Measurements from ENCODE around the gene CYP11A1. TPM values are rescaled to one million over a fixed set of nuclear protein-coding genes. Genes with fewer than 3 reads are reported as not detected.

CYP11A1 gene
- total RNA-seq, 1 donor from 2014 or later: 0.80 TPM

DNA sequence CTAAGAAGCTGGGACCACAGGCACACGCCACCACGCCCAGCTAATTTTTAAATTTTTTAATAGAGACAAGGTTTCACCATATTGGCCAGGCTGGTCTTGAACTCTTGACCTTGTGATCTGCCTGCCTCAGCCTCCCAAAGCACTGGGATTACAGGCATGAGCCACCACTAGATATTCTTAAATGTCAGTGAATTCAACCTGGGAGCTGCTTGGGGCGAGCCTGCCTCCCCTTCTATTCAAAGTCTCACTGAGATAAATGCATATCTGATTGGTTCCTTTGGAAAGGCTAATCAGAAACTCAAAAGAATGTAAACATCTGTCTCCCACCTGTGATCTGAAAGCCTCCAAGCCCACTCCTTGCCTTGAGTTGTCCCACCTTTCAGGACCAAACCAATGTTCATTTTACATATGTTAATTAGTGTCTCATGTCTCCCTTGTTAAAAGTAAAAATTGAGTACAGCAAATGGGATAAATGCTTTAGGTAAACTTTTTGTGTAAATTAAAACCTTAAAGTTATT lies 15.0 kb downstream of the CYP11A1 start:
- no peaks in the 10 kb centered on the region for H3K36me3 Mint-ChIP-seq
- H3K4me3 Mint-ChIP-seq: no peak overlapping the region
- DNase-seq (ENCODE audit: extremely low spot score, unreplicated experiment): no peak
- H3K27me3 Mint-ChIP-seq: peaks cover 15% of the 10 kb centered on the region
- H3K4me1 Mint-ChIP-seq (ENCODE audit: unreplicated experiment): peaks cover 13% of the 10 kb centered on the region
- H3K27ac Mint-ChIP-seq: no peak overlapping the region
- H3K9me3 Mint-ChIP-seq: peaks cover 11% of the 10 kb centered on the region
- TF ChIP-seq, protein P1, sequence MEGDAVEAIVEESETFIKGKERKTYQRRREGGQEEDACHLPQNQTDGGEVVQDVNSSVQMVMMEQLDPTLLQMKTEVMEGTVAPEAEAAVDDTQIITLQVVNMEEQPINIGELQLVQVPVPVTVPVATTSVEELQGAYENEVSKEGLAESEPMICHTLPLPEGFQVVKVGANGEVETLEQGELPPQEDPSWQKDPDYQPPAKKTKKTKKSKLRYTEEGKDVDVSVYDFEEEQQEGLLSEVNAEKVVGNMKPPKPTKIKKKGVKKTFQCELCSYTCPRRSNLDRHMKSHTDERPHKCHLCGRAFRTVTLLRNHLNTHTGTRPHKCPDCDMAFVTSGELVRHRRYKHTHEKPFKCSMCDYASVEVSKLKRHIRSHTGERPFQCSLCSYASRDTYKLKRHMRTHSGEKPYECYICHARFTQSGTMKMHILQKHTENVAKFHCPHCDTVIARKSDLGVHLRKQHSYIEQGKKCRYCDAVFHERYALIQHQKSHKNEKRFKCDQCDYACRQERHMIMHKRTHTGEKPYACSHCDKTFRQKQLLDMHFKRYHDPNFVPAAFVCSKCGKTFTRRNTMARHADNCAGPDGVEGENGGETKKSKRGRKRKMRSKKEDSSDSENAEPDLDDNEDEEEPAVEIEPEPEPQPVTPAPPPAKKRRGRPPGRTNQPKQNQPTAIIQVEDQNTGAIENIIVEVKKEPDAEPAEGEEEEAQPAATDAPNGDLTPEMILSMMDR (conservative IDR thresholded peaks at IDR 0.05): no peak

DNA sequence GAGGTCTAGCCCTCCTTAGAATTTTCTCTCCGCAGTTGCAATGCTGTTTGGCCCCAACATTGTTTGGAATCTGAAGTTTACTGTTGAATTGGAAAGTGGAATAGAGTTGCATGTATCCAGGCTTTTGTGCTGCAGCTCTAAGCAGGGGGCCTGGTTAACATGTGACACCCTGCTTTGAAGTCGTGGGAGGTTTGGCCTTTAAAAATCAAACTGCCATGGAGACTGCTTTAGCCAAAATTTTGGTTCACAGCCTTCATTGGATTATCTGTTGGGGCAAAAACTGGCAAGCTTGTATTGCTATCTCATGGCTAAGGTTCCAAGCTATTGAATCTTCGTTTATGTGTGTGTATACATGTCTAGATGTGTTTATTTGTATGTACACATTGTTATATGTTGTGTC lies 15.8 kb downstream of the CYP11A1 start:
- Mint-ChIP-seq H3K4me3 (no peak overlapping the region), H3K4me1 (ENCODE audit: unreplicated experiment) (peaks cover 13% of the 10 kb centered on the region), H3K27me3 (peaks cover 15% of the 10 kb centered on the region), H3K36me3 (no peaks in the 10 kb centered on the region), H3K9me3 (peaks cover 11% of the 10 kb centered on the region), H3K27ac (no peak overlapping the region)
- DNase-seq (ENCODE audit: extremely low spot score, unreplicated experiment): no peak
- TF ChIP-seq, protein P1 (conservative IDR thresholded peaks at IDR 0.05): no peak

- Mint-ChIP-seq H3K27me3 (peaks cover 12% of the 10 kb centered on the region), H3K27ac (no peak overlapping the region), H3K36me3 (no peaks in the 10 kb centered on the region), H3K4me1 (ENCODE audit: unreplicated experiment) (peaks cover 15% of the 10 kb centered on the region), H3K4me3 (no peak overlapping the region), H3K9me3 (peaks cover 11% of the 10 kb centered on the region)
- TF ChIP-seq, protein P1 (conservative IDR thresholded peaks at IDR 0.05): no peak
- DNase-seq (ENCODE audit: extremely low spot score, unreplicated experiment): no peak
Observed at GRCh38 chr15:74350295-74351275, 16.9 kb downstream of the CYP11A1 start.

DNA sequence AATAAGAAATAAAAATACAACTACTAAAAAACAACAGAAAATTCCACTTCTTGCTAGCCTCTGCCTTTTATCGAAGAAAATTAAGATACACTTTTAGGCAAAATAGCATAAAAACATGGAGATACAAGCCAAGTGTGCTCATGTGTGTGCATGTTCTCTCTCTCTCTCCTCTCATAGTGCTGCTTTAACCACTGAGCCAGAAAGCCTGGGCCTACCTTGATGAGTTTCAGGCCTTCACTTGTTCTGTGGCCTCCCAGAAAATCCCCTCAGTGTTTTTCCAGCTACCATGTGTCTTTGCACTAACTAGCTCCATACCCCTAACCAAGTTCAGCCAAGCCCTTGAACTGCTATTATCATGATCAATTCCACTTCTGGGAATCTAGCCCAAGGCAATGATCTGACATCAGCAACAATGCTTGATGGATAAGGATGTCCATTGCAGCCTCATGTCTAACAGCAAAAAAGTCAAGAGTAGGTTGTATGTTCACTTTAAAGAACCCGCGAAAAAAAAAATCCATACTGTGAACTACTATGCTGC lies 18.1 kb downstream of the CYP11A1 start:
- peaks cover 19% of the 10 kb centered on the region for H3K4me1 Mint-ChIP-seq (ENCODE audit: unreplicated experiment)
- no peak overlapping the region for H3K27ac Mint-ChIP-seq
- TF ChIP-seq, protein P1 (conservative IDR thresholded peaks at IDR 0.05): no peak
- H3K27me3 Mint-ChIP-seq: no peaks in the 10 kb centered on the region
- no peak for DNase-seq (ENCODE audit: extremely low spot score, unreplicated experiment)
- H3K36me3 Mint-ChIP-seq: no peaks in the 10 kb centered on the region
- peaks cover 1% of the 10 kb centered on the region for H3K9me3 Mint-ChIP-seq
- no peak overlapping the region for H3K4me3 Mint-ChIP-seq

- Mint-ChIP-seq H3K4me3 (no peak overlapping the region), H3K9me3 (no peaks in the 10 kb centered on the region), H3K36me3 (no peaks in the 10 kb centered on the region), H3K27me3 (no peaks in the 10 kb centered on the region), H3K27ac (no peak overlapping the region), H3K4me1 (ENCODE audit: unreplicated experiment) (peaks cover 19% of the 10 kb centered on the region)
- no peak for DNase-seq (ENCODE audit: extremely low spot score, unreplicated experiment)
- TF ChIP-seq, protein P1 (conservative IDR thresholded peaks at IDR 0.05): no peak
Observed at GRCh38 chr15:74347757-74348250, 19.6 kb downstream of the CYP11A1 start.
